Urothelium cell line (cell line): ENCODE measurements around the gene ISLR2.
"Not testable (repeated sequence)": the region's sequence is repeated elsewhere in the genome, so short reads cannot be mapped to it uniquely, and the experiment has no call there.

Source experiments
- DNase-seq: peaks from one replicate; pipeline ENCODE4 v3.0.0; 2011; ENCODE audit warnings: low spot score, mixed read lengths
- FAIRE-seq: peaks from 2 replicates; lab custom pipeline; 2011; peaks lifted over from hg19 to GRCh38; lab: Jason Lieb, UNC

ISLR2 gene, protein sequence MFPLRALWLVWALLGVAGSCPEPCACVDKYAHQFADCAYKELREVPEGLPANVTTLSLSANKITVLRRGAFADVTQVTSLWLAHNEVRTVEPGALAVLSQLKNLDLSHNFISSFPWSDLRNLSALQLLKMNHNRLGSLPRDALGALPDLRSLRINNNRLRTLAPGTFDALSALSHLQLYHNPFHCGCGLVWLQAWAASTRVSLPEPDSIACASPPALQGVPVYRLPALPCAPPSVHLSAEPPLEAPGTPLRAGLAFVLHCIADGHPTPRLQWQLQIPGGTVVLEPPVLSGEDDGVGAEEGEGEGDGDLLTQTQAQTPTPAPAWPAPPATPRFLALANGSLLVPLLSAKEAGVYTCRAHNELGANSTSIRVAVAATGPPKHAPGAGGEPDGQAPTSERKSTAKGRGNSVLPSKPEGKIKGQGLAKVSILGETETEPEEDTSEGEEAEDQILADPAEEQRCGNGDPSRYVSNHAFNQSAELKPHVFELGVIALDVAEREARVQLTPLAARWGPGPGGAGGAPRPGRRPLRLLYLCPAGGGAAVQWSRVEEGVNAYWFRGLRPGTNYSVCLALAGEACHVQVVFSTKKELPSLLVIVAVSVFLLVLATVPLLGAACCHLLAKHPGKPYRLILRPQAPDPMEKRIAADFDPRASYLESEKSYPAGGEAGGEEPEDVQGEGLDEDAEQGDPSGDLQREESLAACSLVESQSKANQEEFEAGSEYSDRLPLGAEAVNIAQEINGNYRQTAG

DNA sequence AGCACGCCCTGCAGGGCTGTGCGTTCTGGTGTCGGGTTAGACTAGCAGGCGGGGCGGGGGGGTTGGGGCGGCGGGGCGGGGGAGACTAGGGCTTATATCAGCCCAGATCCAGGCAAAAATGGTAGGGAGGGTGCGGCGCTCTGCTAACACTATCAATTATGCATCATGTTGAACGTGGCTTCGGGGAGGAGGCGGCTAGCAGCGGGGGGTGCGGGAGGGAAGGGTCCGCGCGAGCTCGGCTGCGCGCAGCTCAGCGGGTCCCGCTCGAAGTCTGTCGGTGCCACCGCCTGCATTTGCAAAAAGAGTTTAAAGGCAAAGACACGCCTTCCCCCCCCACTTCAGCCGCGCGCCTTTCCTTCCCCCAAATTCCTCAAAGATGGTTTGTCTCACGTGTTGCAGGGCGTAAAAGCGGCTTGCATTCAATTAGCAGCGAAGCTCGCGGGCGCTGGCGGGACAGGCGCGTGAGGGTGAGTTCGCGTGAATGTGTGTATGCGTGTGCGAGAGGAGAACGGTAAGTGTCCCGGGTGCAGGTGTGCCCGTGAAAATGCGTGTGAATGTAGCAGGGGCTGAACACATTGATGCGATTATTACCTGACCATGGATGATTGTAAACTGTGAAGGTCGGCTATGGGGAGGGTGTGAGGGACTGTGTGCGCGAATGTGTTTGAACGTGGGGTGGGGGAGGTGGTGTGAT lies at the start of gene ISLR2:
TSS of gene ISLR2 (plus strand) at position 432 of the 694 bp plus-strand sequence. CDS start 2,169 bp downstream, outside the sequence.
- no peak for DNase-seq

DNA sequence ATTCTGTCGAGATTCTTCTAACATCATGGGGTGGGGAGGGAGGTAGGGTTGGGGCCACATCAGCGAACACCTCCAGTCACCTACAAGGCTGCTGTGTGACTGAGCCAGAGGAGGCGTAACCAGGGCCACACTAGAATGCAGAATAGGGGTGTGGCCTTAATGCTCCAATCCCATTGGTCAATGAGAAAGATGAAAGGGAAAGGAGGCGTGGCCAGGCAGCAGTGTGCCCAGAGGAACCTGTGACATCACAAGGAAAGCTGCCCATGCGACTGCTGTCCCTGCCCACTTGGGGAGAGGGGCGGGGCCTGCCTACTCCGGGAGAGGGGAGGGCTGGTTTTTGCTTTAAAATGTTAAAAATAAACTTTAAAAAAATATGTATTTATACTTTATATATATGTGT lies 47.9 kb upstream of the ISLR2 start, which contains the start of gene GOLGA6A:
TSS of gene GOLGA6A (minus strand) at position 101 of the 400 bp plus-strand sequence. CDS start at position 60, 41 bp downstream.
- DNase-seq, FAIRE-seq: not testable (repeated sequence)

More for the DNA sequence above, at the start of gene ISLR2:
- no peak for FAIRE-seq

DNA sequence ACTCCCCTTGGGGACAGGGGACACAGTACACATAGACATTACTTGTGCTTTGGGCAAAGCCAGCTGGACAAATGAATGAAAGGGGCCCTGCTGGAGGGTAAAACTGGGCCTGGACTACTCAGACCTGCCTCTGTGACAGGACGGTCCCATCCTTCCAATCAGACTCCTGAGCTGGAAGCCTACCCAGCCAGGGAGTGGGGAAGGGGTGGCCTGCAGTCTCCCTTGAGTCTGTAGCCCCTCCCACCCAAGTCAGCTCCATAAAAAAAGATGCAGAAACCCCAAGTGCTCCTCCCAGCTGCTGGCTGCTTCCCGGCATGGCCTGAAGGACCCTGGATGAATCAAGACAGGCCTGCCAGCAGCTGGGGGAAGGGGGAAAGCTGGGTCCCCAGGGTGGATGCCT lies 35.8 kb upstream of the ISLR2 start:
- FAIRE-seq, DNase-seq: not testable (repeated sequence)

DNA sequence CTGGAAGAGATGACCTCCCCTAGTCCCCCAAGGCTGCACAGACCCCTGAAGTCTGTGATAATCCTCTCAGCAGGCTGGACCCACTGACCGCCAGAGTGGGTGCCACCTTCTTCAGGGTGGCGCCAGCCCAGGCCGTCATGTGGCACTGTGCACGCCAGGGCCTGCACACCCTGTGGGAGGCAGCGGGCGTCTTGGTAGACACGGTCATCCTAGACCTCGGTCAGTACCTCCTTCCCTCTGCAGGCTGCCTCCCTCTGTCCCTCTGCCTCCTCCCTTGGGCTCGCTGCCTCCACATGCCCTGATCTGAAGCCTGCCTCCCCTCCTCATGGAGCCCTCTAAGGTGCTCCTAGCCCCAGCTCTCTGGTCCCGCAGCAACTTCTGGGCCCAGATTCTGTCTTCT lies 34.8 kb upstream of the ISLR2 start:
- FAIRE-seq, DNase-seq: not testable (repeated sequence)

DNA sequence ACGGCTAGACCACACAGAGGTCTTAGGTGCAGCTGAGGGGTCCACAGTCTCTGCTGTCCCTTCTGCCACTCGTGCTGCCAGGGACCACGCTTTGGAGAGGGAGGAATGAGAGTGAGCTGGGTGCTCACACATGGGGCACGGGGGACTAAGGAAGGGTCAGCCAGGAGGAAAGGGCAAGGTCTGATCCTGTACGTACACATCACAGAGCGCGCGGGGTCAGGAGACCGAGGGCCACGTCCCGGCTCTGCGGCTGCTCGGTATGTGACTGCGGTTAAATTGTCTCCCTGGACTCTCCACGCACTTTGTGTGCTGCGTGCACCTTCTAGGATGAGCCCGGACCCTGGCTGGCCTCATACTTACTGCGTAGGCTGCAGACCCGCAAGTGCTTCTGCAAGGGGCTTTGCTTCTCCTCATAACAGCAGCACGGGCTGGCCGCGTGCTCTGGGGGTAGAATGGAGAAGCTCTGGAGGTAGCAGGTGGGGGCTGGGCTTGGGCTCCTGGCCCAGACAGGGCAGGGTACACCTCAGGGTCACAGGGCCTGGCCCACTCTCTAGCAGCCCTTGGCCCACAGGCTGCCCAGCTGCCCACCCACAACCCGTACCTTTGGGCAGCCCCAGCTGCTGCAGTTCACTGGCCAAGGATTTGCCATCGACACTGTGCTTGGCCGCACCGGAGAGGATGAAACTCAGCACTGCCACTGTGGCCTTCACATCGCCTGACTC lies 33.5 kb upstream of the ISLR2 start:
- FAIRE-seq, DNase-seq: not testable (repeated sequence)

DNA sequence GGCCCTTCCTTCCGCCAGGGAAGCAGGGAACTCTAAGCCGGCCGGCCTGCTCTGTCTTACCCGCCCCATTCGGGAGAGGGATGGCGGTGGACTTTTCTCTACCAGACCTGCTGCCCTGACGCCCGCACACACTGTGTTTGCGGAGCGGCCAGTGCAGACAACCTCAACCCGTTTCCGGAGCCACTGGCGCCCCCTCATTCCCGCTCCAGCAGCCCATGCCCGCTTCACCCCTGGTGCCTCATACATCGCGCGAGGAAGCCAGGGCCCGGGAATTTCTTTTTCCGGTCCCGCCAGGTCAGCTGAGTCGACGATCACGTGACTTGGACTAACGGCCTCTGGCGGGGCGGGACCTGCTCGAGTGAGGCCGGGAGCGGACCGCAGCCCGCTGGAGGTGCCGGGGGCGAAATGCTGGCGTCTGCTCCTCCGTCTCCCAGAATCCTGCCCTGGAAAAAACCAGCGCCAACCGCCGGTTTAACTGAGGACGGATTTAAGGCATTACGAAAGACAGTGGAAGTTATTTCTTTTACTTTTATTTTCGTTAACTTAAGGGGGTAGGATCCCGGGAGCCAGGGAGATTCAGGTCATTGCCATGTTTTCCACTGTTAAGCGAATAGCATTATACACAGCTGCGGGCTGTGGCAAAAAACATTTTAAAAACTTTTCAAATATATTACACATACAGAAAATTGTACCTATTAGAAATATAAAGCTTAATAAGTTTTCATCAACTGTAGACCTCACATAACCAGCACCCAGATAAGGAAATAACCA lies 30.2 kb upstream of the ISLR2 start:
- FAIRE-seq: not testable (repeated sequence)
- peak; percentile 79 for DNase-seq

DNA sequence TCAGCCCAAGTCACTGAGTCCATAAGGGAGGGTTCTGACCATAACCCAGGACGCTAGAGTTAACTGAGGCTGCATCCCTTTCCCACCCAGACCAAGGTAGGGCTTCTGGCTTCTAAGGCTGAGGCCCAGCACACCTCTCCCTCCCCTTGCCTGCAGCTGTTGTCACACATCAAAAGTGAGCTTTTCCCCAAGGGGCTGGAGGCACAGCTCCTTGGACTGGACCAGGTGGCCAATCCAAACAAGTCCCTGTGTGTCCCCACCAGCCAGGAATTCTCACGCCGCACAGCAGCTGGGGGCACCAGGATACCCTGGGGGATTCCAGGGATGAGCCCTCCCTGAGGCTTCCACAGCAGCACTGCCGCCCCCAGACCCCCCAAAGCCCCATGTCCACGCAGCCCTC lies 22.3 kb upstream of the ISLR2 start:
- no peak for FAIRE-seq
- DNase-seq: no peak

DNA sequence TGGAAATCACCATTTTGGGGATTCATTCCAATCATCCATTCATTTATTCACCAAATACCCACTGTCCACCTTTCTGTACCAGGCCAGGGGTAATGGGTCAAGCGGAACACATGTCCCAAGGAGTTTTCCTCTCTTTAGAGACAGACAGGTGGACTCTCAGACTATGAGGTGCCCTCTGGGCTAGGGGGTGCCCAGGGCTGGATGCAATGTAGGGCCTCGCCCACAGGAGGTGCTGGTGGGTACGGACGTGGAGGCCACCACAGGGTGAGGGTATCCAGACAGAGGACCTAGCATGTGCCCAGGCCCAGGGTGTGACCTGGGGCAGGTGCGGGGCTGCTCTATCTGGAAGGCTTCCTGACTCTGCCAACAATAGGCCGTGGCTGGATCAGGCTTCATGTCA lies 21.8 kb upstream of the ISLR2 start:
- not testable (repeated sequence) for FAIRE-seq, DNase-seq

DNA sequence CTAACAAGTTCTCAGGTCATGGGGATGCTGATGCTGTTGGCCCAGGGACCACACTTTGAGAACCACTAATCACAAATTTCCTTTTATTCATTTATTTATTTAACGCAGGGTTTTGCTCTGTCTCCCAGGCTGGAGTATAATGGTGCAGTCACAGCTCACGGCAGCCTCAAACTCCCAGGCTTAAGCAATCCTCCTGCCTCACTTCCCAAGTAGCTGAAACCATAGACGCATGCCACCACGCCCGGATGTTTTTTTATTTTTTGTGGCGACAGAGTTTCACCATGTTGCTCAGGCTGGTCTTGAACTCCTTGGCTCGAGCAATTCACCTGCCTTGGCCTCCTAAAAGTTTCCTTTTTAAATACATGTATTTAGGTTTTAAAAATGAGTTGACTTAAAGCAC lies 20.7 kb upstream of the ISLR2 start:
- FAIRE-seq: no peak
- DNase-seq: no peak

DNA sequence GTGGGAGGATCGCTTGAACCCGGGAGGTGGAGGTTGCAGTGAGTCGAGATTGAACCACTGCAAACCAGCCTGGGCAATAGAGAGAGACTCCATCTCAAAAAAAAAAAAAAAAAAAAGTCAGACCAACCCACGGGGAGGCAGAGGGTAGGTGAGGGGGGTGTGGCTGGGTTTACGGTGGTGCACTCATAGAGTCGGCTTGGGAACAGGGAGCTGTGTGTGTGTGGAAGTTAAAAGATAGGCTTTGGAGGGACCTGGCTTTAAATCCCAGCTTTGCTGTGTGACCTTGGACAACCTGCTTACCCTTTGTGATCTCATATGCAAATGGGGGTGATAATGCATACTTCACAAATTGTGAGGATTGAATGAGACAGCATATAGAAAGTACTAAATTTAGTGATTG lies 10.0 kb upstream of the ISLR2 start:
- DNase-seq: no peak
- FAIRE-seq: no peak

DNA sequence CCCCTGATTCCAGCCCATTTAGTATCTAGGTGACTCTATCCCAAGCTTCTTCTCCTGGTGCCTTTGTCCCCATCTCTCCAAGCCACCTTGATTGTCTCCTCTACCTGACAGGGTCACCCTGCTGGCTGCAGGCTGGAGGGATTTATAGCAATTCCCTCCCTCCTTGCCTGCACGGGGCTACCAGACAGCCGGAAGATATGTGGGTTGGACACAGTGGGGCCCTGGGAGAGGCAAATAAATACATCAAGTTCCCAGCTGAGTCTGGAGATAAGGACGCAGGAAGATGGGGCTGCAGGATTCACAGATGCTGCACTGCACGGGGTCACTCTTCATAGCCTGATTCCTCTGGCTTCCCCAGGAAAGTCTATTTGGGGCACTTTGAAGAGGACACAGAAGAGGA lies 9.3 kb upstream of the ISLR2 start:
- no peak for DNase-seq
- no peak for FAIRE-seq

DNA sequence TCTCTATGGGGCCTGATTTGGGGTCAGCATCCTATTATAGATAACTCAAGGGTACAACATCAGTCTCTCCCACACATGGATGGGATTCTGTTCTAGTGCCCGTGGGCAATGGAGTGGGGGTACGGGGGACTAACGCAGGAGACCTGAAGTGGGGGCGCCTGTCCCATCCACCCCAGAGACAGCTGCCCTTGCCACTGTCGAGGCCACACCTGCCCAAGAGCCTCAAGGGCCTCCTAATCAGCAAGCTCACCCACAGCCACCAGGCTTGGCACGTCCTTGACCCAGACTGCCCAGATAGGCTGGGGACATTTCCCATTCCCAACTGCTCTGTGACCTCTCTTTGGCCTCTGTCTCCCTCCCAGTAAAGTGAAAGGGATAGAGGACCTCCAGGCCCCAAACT lies 8.5 kb upstream of the ISLR2 start:
- DNase-seq (no peak), FAIRE-seq (no peak)

DNA sequence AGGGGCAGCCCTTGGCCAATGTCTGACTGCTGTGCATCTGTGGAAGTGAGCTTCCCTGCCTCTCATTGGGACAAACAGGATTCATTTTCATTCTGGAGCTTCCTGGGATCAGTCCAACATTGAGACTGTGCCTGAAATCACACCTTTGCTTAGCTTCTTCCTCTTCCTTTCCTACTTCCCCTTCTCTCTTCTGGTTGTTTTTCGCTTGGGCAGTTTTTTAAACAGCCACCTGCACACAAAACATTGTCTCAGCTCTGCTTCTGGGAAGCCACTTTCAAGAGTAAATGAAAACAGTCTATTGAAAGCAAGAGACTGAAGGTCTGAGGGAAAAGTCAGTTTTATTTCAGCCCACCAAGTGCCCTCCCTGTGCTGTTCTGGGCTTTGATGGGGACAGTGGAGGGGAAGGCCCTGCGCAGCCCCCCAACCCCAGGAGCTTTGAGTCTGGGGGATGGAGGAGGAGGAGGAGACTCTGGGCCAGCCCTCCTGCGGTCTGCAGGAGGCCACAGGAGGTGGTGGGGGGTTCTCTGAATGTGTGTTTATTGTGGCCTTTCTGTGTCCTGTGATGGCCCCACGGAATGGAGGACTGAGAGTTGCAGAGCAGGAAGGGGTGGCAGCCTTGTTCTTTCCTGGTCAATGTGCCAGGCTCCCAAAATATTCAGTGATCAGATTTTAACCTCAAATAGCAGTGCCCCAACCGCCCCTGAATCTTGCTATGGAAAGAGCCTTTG lies 7.8 kb upstream of the ISLR2 start:
- no peak for DNase-seq
- no peak for FAIRE-seq

DNA sequence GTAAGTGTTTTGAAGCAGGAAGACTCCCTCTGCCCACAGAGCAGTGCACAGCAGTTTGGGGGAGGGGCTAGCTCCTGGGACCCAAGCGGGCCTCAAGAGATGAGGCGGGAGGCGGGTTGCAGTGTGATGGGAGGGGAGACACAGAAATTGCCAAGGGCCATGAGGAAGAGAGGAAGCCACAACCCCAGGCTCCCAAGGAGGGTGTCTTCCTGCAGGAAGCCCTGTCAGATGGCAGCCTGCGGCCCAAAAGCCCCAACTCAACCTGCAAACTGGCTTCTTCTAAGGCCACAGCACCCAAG lies 7.3 kb upstream of the ISLR2 start:
- DNase-seq (no peak), FAIRE-seq (no peak)

DNA sequence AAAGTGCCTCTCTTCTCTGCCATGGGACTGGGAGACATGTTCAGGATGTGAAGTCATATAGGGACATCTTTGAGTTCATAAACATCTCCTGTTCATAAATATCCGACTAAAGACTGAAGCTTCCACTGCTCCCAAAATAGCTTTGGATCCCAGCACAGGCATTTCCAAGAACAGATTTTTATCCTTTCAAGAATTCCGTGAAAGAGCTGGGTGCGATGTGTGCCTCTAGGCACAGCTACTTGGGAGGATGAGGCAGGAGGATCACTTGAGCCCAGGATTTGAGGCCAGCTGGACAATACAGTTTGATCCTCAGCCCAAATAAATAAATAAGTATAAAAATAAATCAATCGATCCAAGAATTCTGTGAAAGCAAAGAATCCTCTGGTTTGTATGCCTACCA lies 6.7 kb upstream of the ISLR2 start:
- DNase-seq (no peak), FAIRE-seq (no peak)

DNA sequence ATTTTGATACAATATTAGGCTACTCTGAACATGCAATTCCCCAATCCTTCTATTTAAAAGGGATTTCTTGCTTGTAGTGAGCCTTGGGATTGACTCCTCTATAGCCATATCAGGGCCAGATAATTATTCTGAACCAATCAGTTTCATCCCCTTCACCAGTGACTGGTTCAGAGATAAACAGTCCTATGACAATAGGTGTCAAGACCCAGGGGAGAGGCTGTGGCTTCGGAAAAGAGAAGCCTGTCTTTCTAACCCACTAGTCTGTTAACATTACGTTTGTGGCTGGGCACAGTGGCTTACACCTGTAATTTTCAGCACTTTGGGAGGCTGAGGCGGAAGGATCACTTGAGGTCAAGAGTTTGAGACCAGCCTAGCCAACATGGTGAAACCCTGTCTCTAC lies 6.2 kb upstream of the ISLR2 start:
- DNase-seq (no peak), FAIRE-seq (no peak)

DNA sequence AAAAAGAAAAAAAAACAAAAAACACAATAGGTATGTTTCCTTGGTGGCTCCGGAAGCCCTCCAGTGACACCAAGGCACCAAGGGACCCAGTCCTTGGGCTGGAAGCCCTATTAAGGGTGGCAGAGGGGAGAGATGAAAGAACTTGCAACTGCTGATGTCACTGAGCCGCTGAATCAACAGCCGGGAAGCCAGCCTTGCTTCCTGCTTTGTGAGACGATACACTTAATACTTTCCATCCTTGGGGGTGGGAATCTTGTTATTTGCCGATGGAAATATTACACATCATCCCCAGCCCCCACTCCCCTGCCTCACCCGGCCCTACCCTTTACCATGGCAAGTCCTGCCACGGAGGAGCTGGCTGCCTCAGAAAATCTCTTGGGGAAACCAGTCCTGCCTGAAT lies 5.6 kb upstream of the ISLR2 start:
- FAIRE-seq (no peak), DNase-seq (no peak)

DNA sequence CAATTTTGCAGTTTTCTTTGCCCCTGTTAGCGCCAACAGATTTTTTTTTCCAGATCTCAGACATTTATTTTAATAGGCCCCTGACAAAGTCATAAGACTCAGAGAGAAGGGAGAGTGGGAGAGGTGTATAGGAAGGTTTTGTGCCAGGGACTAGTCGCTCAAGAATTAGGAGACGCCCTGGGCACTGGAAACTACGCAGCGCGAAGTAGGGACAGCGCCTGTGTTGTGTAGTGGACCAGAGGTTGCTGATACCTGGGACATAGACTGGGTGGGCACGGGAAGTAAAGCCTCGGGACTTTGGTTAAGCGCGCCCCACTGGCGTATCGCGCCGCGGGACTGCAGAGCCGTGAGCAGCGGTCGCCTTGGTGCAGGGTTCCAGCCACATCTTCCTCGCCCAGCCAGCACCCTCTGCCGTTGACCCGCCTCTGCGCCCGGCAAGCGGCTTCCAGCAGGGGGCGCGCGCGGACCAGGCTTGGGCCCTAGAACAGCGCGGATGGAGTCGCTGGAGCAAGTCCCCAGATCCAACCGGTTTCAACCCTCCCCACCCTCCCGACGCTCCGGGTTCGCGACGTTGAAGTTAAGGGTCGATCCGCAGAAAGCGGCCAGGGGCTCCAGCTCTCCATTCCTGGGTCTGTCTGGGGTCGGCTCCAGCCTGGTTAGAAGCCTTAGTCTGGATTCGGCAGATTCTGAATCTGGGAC lies 3.0 kb upstream of the ISLR2 start:
- DNase-seq (peak; percentile 84), FAIRE-seq (peak; percentile 50)
